ENCODE data around the gene RHBDD1.
A peak's percentile ranks its signal among the peaks of the same experiment; 100 is the strongest.
"Not testable (repeated sequence)": the region's sequence is repeated elsewhere in the genome, so short reads cannot be mapped to it uniquely, and the experiment has no call there.

RHBDD1 gene

DNA sequence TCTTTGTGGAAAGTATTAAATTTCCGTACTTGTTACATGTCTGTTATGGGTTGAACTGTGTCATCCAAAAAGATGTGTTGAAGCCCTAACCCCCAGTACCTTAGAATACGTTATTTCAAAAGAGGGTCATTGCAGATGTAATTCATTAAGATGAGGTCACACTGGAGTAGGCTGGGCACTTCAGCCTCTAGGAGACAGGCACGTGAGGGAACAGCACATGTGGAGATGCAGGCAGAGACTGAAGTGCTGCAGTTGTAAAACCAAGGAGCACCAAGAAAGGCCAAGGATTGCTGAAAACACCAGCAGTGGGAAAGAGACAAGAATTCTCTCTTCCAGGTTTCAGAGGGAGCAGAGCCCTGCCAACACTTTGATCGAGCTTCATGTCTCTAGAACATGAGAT, 4.6 kb upstream of the RHBDD1 start:
- no peak overlapping the region for H2BK12ac ChIP-seq (ENCODE audit: low read length)
- no peak overlapping the region for H3K4me2 ChIP-seq (ENCODE audit: insufficient read depth, low read length, poor library complexity, severe bottlenecking)
- no CpG with 5 or more reads among the region's 4 CpGs for WGBS, 2 donors (ENCODE audit: extremely low coverage in 2 of 2, insufficient read length in 2 of 2, insufficient replicate concordance in 1 of 2)
- H3K4ac ChIP-seq (ENCODE audit: low read length): no peak overlapping the region
- H3K18ac ChIP-seq (ENCODE audit: low read length): no peak overlapping the region
- H3K14ac ChIP-seq (ENCODE audit: low read length): no peak overlapping the region
- H3K79me1 ChIP-seq (ENCODE audit: low read depth, low read length): no peaks in the 10 kb centered on the region
- H2BK15ac ChIP-seq (ENCODE audit: low read length): no peak overlapping the region
- H3K9ac ChIP-seq (ENCODE audit: low read depth, low read length, poor library complexity): no peak overlapping the region
- no peak overlapping the region for H2BK120ac ChIP-seq (ENCODE audit: low read depth, low read length)
- H3K27me3 ChIP-seq (ENCODE audit: control insufficient read depth in 3 of 3, insufficient read depth in 3 of 3, low read depth in 1 of 3, low read length in 3 of 3): peaks cover 0 to 3% (median 0%) of the 10 kb centered on the region in 3 experiments
- H3K27ac ChIP-seq (replicated peaks; ENCODE audit: low read length): no peak overlapping the region
- H2BK5ac ChIP-seq (ENCODE audit: low read length): no peak overlapping the region
- H4K91ac ChIP-seq (ENCODE audit: low read depth, low read length, poor library complexity): no peak overlapping the region
- no peak overlapping the region for H4K8ac ChIP-seq (ENCODE audit: low read depth, low read length)
- no peak for DNase-seq (ENCODE audit: low spot score)
- no peaks in the 10 kb centered on the region for H3K36me3 ChIP-seq (replicated peaks in 1 of 2; ENCODE audit: control insufficient read depth in 2 of 2, insufficient read depth in 2 of 2, low read length in 2 of 2)
- peaks cover 0 to 6% of the 10 kb centered on the region in 2 donors for H3K9me3 ChIP-seq (replicated peaks in 1 of 2; ENCODE audit: control insufficient read depth in 2 of 2, insufficient read depth in 1 of 2, low read depth in 1 of 2, low read length in 2 of 2)
- no peak overlapping the region for H2AFZ ChIP-seq (ENCODE audit: low read length)
- H2AK5ac ChIP-seq (ENCODE audit: low read depth, low read length): no peak overlapping the region
- H3K23ac ChIP-seq (ENCODE audit: low read depth, low read length, poor library complexity): no peak overlapping the region
- peaks cover 2 to 5% of the 10 kb centered on the region in 2 donors for H3K4me1 ChIP-seq (ENCODE audit: control insufficient read depth in 2 of 2, insufficient read depth in 1 of 2, low read depth in 1 of 2, low read length in 2 of 2)
- H3K4me3 ChIP-seq (ENCODE audit: low read length in 2 of 2): no peak overlapping the region

- no peak overlapping the region for H3K4me3 ChIP-seq (ENCODE audit: low read length in 2 of 2)
- no CpG with 5 or more reads among the region's 1 CpG for WGBS, 2 donors (ENCODE audit: extremely low coverage in 2 of 2, insufficient read length in 2 of 2, insufficient replicate concordance in 1 of 2)
- H3K36me3 ChIP-seq (replicated peaks in 1 of 2; ENCODE audit: control insufficient read depth in 2 of 2, insufficient read depth in 2 of 2, low read length in 2 of 2): no peaks in the 10 kb centered on the region
- no peak overlapping the region for H2BK15ac ChIP-seq (ENCODE audit: low read length)
- H4K8ac ChIP-seq (ENCODE audit: low read depth, low read length): no peak overlapping the region
- H3K23ac ChIP-seq (ENCODE audit: low read depth, low read length, poor library complexity): no peak overlapping the region
- no peak for DNase-seq (ENCODE audit: low spot score)
- H2BK120ac ChIP-seq (ENCODE audit: low read depth, low read length): no peak overlapping the region
- peaks cover 0 to 3% (median 0%) of the 10 kb centered on the region in 3 experiments for H3K27me3 ChIP-seq (ENCODE audit: control insufficient read depth in 3 of 3, insufficient read depth in 3 of 3, low read depth in 1 of 3, low read length in 3 of 3)
- no peak overlapping the region for H2AFZ ChIP-seq (ENCODE audit: low read length)
- H3K14ac ChIP-seq (ENCODE audit: low read length): no peak overlapping the region
- H3K4me1 ChIP-seq (ENCODE audit: control insufficient read depth in 2 of 2, insufficient read depth in 1 of 2, low read depth in 1 of 2, low read length in 2 of 2): peaks cover 2 to 5% of the 10 kb centered on the region in 2 donors
- no peak overlapping the region for H3K4me2 ChIP-seq (ENCODE audit: insufficient read depth, low read length, poor library complexity, severe bottlenecking)
- H3K9me3 ChIP-seq (replicated peaks in 1 of 2; ENCODE audit: control insufficient read depth in 2 of 2, insufficient read depth in 1 of 2, low read depth in 1 of 2, low read length in 2 of 2): peaks cover 0 to 6% of the 10 kb centered on the region in 2 donors
- no peak overlapping the region for H2BK12ac ChIP-seq (ENCODE audit: low read length)
- H4K91ac ChIP-seq (ENCODE audit: low read depth, low read length, poor library complexity): no peak overlapping the region
- no peak overlapping the region for H3K18ac ChIP-seq (ENCODE audit: low read length)
- H2AK5ac ChIP-seq (ENCODE audit: low read depth, low read length): no peak overlapping the region
- no peaks in the 10 kb centered on the region for H3K79me1 ChIP-seq (ENCODE audit: low read depth, low read length)
- no peak overlapping the region for H2BK5ac ChIP-seq (ENCODE audit: low read length)
- no peak overlapping the region for H3K27ac ChIP-seq (replicated peaks; ENCODE audit: low read length)
- H3K4ac ChIP-seq (ENCODE audit: low read length): no peak overlapping the region
- H3K9ac ChIP-seq (ENCODE audit: low read depth, low read length, poor library complexity): no peak overlapping the region
Measured at GRCh38 chr2:226832061-226832460, 3.8 kb upstream of the RHBDD1 start.

DNA sequence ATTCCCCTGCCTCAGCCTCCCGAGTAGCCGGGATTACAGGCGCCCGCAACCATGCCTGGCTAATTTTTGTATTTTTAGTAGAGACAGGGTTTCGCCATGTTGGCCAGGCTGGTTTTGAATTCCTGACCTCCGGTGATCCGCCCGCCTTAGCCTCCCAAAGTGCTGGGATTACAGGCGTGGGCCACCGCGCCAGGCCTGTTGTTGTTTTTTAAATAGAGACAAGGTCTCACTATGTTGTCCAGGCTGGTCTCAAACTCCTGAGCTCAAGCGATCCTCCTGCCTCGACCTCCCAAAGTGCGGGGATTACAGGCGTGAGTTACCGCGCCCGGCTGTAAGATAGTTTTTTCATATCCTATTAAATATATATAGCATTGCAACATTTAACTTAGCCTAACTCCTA, 974 bp upstream of the RHBDD1 start:
- not testable (repeated sequence) for H4K91ac ChIP-seq (ENCODE audit: low read depth, low read length, poor library complexity); H2BK5ac ChIP-seq (ENCODE audit: low read length); H3K4me1 ChIP-seq (ENCODE audit: control insufficient read depth in 2 of 2, insufficient read depth in 1 of 2, low read depth in 1 of 2, low read length in 2 of 2); H3K18ac ChIP-seq (ENCODE audit: low read length); H3K4ac ChIP-seq (ENCODE audit: low read length); DNase-seq (ENCODE audit: low spot score); H2BK15ac ChIP-seq (ENCODE audit: low read length); H2BK120ac ChIP-seq (ENCODE audit: low read depth, low read length); H3K14ac ChIP-seq (ENCODE audit: low read length); H3K9me3 ChIP-seq (replicated peaks in 1 of 2; ENCODE audit: control insufficient read depth in 2 of 2, insufficient read depth in 1 of 2, low read depth in 1 of 2, low read length in 2 of 2); H3K36me3 ChIP-seq (replicated peaks in 1 of 2; ENCODE audit: control insufficient read depth in 2 of 2, insufficient read depth in 2 of 2, low read length in 2 of 2); H4K8ac ChIP-seq (ENCODE audit: low read depth, low read length); H3K4me2 ChIP-seq (ENCODE audit: insufficient read depth, low read length, poor library complexity, severe bottlenecking); H3K4me3 ChIP-seq (ENCODE audit: low read length in 2 of 2); H3K79me1 ChIP-seq (ENCODE audit: low read depth, low read length); H3K23ac ChIP-seq (ENCODE audit: low read depth, low read length, poor library complexity); H2BK12ac ChIP-seq (ENCODE audit: low read length); H2AK5ac ChIP-seq (ENCODE audit: low read depth, low read length); H3K9ac ChIP-seq (ENCODE audit: low read depth, low read length, poor library complexity); H3K27ac ChIP-seq (replicated peaks; ENCODE audit: low read length); H3K27me3 ChIP-seq (ENCODE audit: control insufficient read depth in 3 of 3, insufficient read depth in 3 of 3, low read depth in 1 of 3, low read length in 3 of 3)
- H2AFZ ChIP-seq (ENCODE audit: low read length): peak overlapping the region; percentile 98
- WGBS, 2 donors (ENCODE audit: extremely low coverage in 2 of 2, insufficient read length in 2 of 2, insufficient replicate concordance in 1 of 2): no CpG with 5 or more reads among the region's 18 CpGs

GRCh38 chr2:226835420-226835795, 446 bp upstream of the RHBDD1 start:
- Histone ChIP-seq H3K9ac (ENCODE audit: low read depth, low read length, poor library complexity) (peak overlapping the region; percentile 44), H4K8ac (ENCODE audit: low read depth, low read length) (peak overlapping the region; percentile 100), H2BK5ac (ENCODE audit: low read length) (peak overlapping the region; percentile 82), H3K4me3 (ENCODE audit: low read length in 2 of 2) (peak overlapping the region; percentile 63 to 90), H3K23ac (ENCODE audit: low read depth, low read length, poor library complexity) (peak overlapping the region; percentile 93), H3K4me1 (ENCODE audit: control insufficient read depth in 2 of 2, insufficient read depth in 1 of 2, low read depth in 1 of 2, low read length in 2 of 2) (peaks cover 2 to 5% of the 10 kb centered on the region in 2 donors), H2AFZ (ENCODE audit: low read length) (peak overlapping the region; percentile 98), H2BK15ac (ENCODE audit: low read length) (peak overlapping the region; percentile 95), H3K18ac (ENCODE audit: low read length) (peak overlapping the region; percentile 92), H3K4ac (ENCODE audit: low read length) (peak overlapping the region; percentile 95), H3K4me2 (ENCODE audit: insufficient read depth, low read length, poor library complexity, severe bottlenecking) (peak overlapping the region; percentile 86), H3K27me3 (ENCODE audit: control insufficient read depth in 3 of 3, insufficient read depth in 3 of 3, low read depth in 1 of 3, low read length in 3 of 3) (peaks cover 0 to 3% (median 0%) of the 10 kb centered on the region in 3 experiments), H2BK120ac (ENCODE audit: low read depth, low read length) (no peak overlapping the region), H2BK12ac (ENCODE audit: low read length) (no peak overlapping the region), H3K36me3 (replicated peaks in 1 of 2; ENCODE audit: control insufficient read depth in 2 of 2, insufficient read depth in 2 of 2, low read length in 2 of 2) (peaks cover 0 to 4% of the 10 kb centered on the region in 2 donors), H3K27ac (replicated peaks; ENCODE audit: low read length) (peak overlapping the region; percentile 54), H3K14ac (ENCODE audit: low read length) (peak overlapping the region; percentile 59), H4K91ac (ENCODE audit: low read depth, low read length, poor library complexity) (peak overlapping the region; percentile 92), H3K79me1 (ENCODE audit: low read depth, low read length) (no peaks in the 10 kb centered on the region), H3K9me3 (replicated peaks in 1 of 2; ENCODE audit: control insufficient read depth in 2 of 2, insufficient read depth in 1 of 2, low read depth in 1 of 2, low read length in 2 of 2) (peaks cover 0 to 10% of the 10 kb centered on the region in 2 donors), H2AK5ac (ENCODE audit: low read depth, low read length) (peak overlapping the region; percentile 74)
- no peak for DNase-seq (ENCODE audit: low spot score)
- no CpG with 5 or more reads among the region's 26 CpGs for WGBS, 2 donors (ENCODE audit: extremely low coverage in 2 of 2, insufficient read length in 2 of 2, insufficient replicate concordance in 1 of 2)
